Mononuclear cell (primary cell): ENCODE measurements around the gene ACTR3. TPM values are rescaled to one million over a fixed set of nuclear protein-coding genes. Genes with fewer than 3 reads are reported as not detected.
A peak's percentile ranks its signal among the peaks of the same experiment; 100 is the strongest.
"Not testable (repeated sequence)": the region's sequence is repeated elsewhere in the genome, so short reads cannot be mapped to it uniquely, and the experiment has no call there.

Source experiments
- H3K27me3 ChIP-seq: 2 replicates; pipeline ENCODE4 v1.6.0; 2011; ENCODE audit warnings: low read length, control low read depth; ENCODE audit not compliant: insufficient read depth
- H3K4me1 ChIP-seq: 2 replicates; pipeline ENCODE4 v1.5.1; 2011; ENCODE audit warnings: mild to moderate bottlenecking, low read length, control low read depth; ENCODE audit not compliant: insufficient read depth
- H3K4me3 ChIP-seq: 2 replicates; pipeline ENCODE4 v1.5.1; 2011; ENCODE audit warnings: mild to moderate bottlenecking, low read length, moderate library complexity
- H3K9me3 ChIP-seq: 2 replicates; pipeline ENCODE4 v1.5.1; 2011; ENCODE audit warnings: low read depth, mild to moderate bottlenecking, control low read depth, low read length
- total RNA-seq: library from RNA; depleted of rRNA; stranded (reverse); fragments of >200 nt; gene quantifications from one replicate; pipeline ENCODE4 v1.2.3, GENCODE V29; 2012

Gene ACTR3
- total RNA-seq, result 184 TPM

DNA sequence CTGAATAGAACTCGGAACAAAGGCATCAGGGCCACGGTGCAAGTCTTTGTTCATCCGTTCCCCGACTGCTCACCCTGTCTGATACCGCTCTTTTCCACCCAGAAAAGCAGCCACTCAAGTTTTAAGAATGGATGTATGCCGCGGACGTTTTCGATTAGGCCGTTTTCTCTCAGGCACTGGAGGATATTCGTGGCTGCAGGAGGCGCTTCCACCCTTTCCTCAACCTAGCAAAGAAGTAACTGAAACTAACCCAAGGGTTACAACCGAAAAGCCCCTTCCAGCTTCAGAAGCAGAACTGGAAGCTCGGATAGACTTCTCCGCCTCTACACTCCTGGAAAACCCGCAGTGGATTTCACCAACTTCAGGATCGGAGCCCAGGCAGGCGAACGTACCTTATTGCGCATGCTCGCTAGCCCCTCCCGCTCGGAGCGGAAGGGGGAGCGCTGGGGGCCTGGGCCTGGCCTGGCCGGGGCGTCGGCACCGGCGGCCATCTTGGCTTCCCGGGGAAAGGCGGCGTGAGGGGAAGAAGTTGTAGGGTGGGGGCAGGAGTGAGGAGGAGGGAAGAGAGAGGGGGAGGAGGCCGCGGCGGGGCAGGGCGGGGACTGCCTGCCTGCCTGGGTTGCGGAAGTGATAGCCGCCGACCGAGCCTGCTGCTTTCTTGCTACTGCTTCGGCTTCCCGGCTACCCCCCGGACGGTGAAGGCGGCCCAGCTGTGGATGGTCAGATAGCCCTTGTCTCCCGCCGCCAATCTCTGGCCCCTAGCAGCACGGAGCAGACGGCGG is at the start of gene ACTR3:
Gene ACTR3, plus strand, starts transcription at position 619 of the 782 bp plus-strand sequence. CDS start 191 bp downstream, outside the sequence.
- Histone ChIP-seq H3K27me3 (no peaks in the 10 kb centered on the region), H3K4me3 (peak within 1 kb of the TSS; percentile 95), H3K9me3 (no peaks in the 10 kb centered on the region), H3K4me1 (peaks cover 69% of the 10 kb centered on the region)

DNA sequence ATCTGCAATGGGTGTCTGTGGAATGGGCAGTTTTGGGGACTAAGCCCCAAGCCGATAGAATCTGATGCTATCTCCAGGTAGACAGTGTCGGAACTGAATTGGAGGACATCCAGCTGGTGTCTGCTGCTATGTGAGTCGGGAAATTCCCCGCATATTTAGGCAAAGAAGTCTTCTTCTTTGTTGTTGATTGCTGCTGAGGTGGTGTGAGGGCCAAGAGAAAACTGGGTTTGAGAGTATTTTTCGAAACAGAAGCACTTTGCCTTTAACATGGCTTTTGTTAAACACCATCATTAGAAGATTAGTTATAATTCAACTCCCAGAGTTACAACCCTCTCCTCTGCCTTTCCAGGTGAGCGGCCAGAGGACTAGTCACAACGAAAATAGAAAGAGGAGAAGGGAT is 49.4 kb upstream of the ACTR3 start:
- Histone ChIP-seq H3K27me3 (no peaks in the 10 kb centered on the region), H3K4me1 (no peaks in the 10 kb centered on the region), H3K9me3 (no peaks in the 10 kb centered on the region), H3K4me3 (no peak overlapping the region)

DNA sequence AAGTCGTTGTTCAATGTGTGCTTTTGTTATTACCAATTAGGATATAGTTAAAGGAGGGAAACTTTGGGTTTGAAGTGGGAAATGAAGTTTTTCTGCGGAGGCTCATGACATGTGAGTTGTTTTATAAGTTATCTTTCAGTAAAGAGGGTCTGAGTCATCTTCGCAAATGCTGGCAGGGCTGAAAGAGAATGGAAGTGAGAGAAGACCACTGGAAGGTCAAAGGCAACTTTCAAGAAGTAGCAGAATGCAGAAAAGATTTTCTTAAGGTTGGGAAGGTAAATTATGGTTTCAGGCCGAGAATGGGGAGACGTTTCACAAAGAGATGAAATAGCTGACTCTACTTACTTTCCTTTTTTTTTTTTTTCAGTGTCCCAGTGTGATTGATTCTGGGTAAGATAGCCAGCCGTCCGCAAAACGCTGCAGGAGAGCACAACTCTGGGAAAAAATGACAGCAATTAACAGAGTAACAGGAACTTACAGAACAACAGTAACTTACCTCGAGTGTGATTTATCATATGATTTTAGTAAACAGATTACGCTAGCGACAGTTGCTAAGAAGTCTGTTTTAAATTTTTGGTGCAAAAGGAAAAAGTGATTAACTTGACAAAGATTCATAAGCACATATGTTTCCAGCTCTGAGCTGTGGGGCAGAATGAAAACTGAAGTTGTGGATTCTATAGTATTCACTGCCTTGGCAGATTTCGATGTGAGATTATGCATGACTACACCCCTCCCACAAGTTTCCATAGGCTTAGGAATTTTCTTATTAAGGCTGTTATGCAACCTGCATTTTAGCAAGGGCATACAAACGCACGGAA is 46.8 kb upstream of the ACTR3 start:
- no peaks in the 10 kb centered on the region for H3K27me3 ChIP-seq
- no peaks in the 10 kb centered on the region for H3K4me1 ChIP-seq
- no peak overlapping the region for H3K4me3 ChIP-seq
- H3K9me3 ChIP-seq, result no peaks in the 10 kb centered on the region

DNA sequence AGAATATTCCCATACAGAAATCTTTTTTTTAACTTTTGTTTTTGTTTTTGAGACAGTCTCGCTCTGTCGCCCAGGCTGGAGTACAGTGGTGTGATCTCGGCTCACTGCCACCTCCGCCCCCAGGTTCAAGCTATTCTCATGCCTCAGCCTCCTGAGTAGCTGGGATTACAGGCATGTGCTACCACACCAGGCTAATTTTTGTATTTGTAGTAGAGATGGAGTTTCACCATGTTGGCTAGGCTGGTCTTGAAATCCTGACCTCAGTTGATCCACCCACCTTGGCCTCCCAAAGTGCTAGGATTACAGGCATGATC is 46.2 kb upstream of the ACTR3 start:
- H3K4me1 ChIP-seq, H3K4me3 ChIP-seq, H3K27me3 ChIP-seq, H3K9me3 ChIP-seq: not testable (repeated sequence)

DNA sequence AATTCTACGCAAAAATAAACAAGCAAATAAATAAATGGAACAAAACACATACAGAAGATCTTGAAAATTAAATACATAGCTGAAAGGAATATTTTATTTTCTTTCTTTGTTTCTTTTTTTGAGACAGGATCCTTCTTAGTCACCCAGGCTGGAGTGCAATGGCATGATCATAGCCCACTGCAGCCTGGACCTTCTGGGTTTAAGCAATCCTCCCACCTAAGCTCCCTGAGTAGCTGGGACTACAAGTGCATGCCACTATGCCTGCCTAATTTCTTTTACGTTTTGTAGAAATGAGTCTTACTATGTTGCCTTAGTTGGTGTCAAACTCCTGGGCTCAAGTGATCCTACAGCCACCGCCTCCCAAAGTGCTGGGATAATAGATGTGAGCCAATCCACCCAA is 44.6 kb upstream of the ACTR3 start:
- Histone ChIP-seq H3K9me3 (no peaks in the 10 kb centered on the region), H3K4me3 (no peak overlapping the region), H3K27me3 (no peaks in the 10 kb centered on the region), H3K4me1 (no peaks in the 10 kb centered on the region)

DNA sequence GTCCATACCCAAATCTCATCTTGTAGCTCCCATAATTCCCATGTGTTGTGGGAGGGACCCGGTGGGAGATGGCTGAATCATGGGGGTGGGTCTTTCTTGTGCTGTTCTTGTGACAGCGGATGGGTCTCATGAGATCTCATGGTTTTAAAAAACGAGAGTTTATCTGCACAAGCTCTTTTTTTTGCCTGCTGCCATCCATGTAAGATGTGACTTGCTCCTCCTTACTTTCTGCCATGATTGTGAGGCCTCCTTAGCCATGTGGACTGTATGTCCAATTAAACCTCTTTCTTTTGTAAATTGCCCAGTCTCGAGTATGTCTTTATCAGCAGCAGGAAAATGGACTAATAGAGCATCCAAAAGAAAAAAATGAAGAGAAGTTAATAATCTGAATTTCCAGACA is 44.1 kb upstream of the ACTR3 start:
- H3K4me3 ChIP-seq, H3K9me3 ChIP-seq, H3K27me3 ChIP-seq, H3K4me1 ChIP-seq: not testable (repeated sequence)

DNA sequence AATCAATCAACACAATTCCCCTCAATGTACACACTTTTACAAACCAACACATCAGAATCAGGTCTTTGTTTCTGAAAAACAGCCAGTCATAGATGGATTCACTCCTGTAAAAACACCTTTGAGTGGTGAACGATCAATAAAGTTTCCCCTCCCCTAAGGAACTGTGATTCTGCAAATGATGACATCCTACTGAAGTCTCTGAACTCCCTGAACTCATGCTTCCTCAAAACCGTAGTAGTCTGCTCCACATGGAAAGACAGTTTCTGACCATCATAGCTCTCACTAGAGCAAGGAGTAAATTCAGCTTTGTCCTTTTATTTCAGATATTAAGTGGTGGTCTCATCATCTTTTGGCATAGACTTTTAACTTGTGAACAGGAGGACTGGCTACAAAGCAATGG is 43.5 kb upstream of the ACTR3 start:
- Histone ChIP-seq H3K9me3 (no peaks in the 10 kb centered on the region), H3K4me3 (no peak overlapping the region), H3K27me3 (no peaks in the 10 kb centered on the region), H3K4me1 (peaks cover 5% of the 10 kb centered on the region)

DNA sequence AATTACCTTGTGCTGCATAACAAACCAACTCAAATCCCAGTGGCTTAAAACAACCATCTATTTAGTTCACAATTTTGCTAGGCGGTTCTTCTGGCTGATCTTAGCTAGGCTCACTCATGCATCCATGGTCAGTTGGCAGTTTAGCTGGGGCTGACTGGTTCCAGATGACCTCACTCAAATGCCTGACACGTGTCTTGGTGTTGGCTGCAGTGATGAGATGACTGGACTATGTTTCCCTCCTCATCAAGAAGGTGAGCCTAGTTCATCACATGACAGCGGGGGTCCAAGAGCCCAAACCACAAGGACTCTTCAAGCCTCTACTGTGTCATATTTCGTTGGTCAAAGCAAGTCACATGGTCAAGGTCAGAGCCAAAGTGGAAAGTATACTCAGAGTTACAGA is 42.7 kb upstream of the ACTR3 start:
- peaks cover 5% of the 10 kb centered on the region for H3K4me1 ChIP-seq
- H3K4me3 ChIP-seq, result no peak overlapping the region
- H3K9me3 ChIP-seq, result no peaks in the 10 kb centered on the region
- no peaks in the 10 kb centered on the region for H3K27me3 ChIP-seq

DNA sequence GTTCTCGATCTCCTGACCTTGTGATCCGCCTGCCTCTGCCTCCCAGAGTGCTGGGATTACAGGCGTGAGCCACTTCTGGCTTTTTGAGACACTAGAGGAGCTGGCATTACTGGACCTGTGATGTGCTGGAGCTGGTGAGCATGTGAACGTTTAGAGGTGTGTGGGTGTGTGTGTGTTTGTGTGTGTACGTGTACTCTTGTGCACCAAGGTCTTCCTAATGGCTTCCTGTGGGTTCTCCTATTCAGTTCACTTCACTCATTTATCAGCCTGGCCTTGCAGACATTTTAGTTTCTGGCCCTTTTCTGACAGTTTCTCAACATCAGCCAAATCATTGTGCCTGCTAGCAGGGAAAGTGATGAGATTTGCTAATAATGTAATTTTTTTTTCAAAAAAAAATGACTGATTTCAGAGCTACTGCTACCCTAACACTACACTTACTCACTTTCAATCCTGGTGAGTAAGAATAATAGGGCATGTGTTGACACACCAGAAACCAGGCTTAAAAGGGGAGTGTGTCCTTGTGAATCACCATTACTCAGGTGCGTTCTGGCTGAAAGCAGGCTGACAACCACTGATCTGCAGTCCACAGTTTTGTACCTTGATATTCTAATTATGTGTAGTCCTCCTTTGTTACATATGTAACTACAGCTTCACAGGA is 41.0 kb upstream of the ACTR3 start:
- Histone ChIP-seq H3K4me1 (peaks cover 8% of the 10 kb centered on the region), H3K4me3 (no peak overlapping the region), H3K27me3 (no peaks in the 10 kb centered on the region), H3K9me3 (no peaks in the 10 kb centered on the region)

DNA sequence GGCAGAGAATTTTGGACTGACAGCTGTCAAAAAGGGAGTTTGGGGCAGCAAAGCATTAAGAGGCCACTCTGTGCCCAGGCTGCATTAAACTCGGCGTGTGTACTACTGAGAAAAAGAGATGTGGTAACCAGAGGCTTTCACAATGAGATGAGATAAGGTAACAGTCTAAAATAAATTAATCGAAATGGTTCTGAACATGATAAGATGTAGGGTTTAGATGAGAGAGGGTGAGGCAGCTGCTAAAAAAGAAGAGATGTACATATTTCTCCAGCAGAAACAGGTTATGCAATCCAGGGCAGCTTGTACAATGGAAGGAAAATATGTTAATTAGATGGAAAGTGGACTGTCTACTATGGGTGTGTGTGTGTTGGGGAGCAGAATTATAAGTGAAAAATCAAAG is 39.2 kb upstream of the ACTR3 start:
- peaks cover 22% of the 10 kb centered on the region for H3K4me1 ChIP-seq
- H3K9me3 ChIP-seq, result no peaks in the 10 kb centered on the region
- no peaks in the 10 kb centered on the region for H3K27me3 ChIP-seq
- no peak overlapping the region for H3K4me3 ChIP-seq

DNA sequence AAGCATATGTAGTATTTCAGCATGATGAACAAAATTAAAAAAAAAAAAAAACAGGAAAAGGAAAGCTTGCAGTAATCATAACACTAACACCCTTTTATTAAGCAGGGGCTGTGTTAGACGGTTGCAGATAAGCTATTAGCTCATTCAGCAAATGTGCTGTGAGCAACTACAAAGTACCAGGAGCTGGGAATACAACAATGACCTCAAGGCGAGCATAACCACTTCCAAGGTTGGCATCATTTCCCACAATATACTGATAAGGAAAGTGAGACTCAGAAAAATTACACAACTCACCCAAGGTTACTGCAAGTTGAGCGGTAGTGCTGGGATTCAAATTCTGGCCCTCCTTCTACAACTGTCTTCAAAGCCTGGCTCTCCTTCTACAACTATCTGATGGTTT is 38.2 kb upstream of the ACTR3 start:
- H3K4me3 ChIP-seq, result no peak overlapping the region
- peaks cover 25% of the 10 kb centered on the region for H3K4me1 ChIP-seq

DNA sequence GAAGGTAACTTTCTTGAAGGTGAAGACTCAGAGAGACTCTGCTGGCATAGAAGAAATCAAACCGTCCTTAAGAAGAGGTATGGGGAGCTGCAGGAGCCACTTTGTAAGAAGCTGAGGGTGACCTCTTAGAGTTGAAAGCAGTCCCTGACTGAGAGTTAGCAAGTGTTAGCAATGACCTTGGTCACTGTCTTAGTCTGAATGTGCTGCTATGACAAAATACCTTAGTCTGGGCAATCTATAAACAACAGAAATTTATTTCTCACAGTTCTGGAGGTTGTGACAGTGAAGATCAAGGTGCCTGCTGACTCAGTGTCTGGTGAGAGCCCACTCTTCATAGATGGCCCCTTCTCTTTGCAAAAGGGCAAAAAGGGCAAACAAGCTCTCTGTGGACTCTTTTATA is 35.7 kb upstream of the ACTR3 start:
- no peaks in the 10 kb centered on the region for H3K9me3 ChIP-seq
- peaks cover 51% of the 10 kb centered on the region for H3K4me1 ChIP-seq
- no peaks in the 10 kb centered on the region for H3K27me3 ChIP-seq
- H3K4me3 ChIP-seq, result no peak overlapping the region

More for the DNA sequence above, 38.2 kb upstream of the ACTR3 start:
- H3K9me3 ChIP-seq, result no peaks in the 10 kb centered on the region
- H3K27me3 ChIP-seq, result no peaks in the 10 kb centered on the region

DNA sequence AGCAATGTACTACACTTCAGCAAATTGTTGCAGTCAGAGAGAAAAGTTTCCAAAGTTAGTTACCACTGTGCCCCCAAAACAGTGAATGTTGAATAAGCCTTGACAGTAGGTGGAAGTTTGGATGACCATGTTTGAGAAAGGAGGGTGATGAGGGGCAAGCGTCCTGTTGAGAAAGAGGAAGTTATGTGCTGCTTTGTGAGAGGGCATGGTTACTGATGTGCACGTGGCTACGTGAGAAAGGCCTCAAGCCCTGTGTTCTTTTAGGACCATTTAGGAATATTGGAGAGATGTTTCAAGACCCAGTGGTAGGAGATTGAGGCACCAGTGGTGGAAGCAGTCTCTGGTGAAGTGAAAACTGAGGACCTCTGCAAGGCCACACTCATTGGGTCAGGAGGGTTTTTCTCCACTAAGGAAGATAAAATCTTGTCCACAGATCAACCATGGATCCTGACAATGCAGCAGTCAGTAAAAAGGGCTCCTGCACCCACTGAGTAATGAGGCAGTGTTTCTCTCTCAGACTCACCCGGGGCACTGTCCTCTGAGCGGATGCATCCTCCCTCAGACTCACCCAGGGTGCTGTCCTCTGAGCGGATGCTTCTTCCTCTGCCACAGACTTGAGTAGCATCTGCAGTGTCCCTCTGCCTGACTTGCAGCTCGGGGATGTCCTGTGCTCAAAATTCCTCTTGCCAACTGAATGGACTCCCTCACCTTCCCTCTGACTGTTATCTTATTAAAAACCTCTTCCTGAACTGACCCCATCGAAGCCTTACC is 34.7 kb upstream of the ACTR3 start:
- peaks cover 57% of the 10 kb centered on the region for H3K4me1 ChIP-seq
- no peak overlapping the region for H3K4me3 ChIP-seq
- no peaks in the 10 kb centered on the region for H3K27me3 ChIP-seq
- no peaks in the 10 kb centered on the region for H3K9me3 ChIP-seq

DNA sequence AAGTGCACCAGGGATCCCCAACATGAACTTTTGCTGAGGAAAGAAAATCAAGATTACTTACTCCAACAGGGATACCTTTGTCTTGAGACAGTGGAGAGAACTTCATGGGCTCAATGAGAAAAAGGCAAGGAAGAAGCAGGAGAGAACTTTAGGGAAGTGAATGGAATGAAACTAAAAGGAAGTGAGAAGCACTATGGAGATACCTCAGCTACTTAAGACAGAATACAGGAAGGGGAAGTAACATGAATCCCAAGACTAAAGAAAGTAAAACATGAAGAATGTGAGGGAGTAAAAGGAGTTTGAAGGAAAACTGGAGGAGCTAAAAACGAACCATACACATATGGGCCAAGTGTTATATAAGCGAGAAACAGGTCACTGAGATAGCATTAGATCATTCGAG is 32.4 kb upstream of the ACTR3 start:
- peaks cover 71% of the 10 kb centered on the region for H3K4me1 ChIP-seq
- H3K27me3 ChIP-seq, result no peaks in the 10 kb centered on the region
- no peak overlapping the region for H3K4me3 ChIP-seq
- no peaks in the 10 kb centered on the region for H3K9me3 ChIP-seq

DNA sequence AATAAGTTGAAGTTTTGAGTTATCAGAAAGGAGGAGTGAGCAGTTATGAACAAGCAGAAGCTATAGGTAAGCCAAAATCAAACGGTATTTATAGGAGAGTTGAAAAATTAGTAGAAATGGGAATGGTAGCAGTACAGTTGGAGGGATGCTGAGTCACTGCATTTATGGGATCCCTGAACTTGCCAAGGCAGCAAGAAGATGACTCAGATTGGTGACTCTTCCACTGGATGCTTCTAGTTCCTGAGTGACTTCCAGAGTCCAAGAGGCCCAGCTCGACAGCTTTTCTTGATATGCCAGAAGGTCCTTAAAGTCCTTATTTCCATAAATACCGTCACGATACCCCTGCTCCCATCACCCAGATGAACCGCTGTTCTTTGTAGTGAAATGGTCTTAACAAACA is 31.1 kb upstream of the ACTR3 start:
- H3K4me1 ChIP-seq, result peaks cover 79% of the 10 kb centered on the region
- H3K4me3 ChIP-seq, result no peak overlapping the region
- no peaks in the 10 kb centered on the region for H3K9me3 ChIP-seq
- no peaks in the 10 kb centered on the region for H3K27me3 ChIP-seq
